Left lung (tissue), 10 donors: ENCODE measurements around the gene CCDC102A. TPM values are rescaled to one million over a fixed set of nuclear protein-coding genes. Genes with fewer than 3 reads are reported as not detected.
"Not testable (repeated sequence)": the region's sequence is repeated elsewhere in the genome, so short reads cannot be mapped to it uniquely, and the experiment has no call there.

Source experiments
- ATAC-seq: fragments of 200-7000 bp; cut with Tn5 transposase; one replicate; pipeline ENCODE4 v1.9.1; 2020; ENCODE audit warnings: moderate library complexity
- DNase-seq, 4 donors: peaks; one replicate each; pipeline ENCODE4 v3.0.0-alpha.2; 2013 to 2020
- H3K27ac ChIP-seq, 2 donors: fragments of 200-600 bp; sonication (generic) in 1 of 2; one replicate each; pipeline versions ENCODE4 v1.5.0 to v1.8.0; 2020 to 2021
- H3K27me3 ChIP-seq, 2 donors: fragments of 200-600 bp; sonication (generic) in 1 of 2; one replicate each; pipeline versions ENCODE4 v1.5.0 to v1.8.0; 2020 to 2021
- H3K36me3 ChIP-seq, 2 donors: fragments of 200-600 bp; sonication (generic) in 1 of 2; one replicate each; pipeline versions ENCODE4 v1.5.0 to v1.8.0; 2020 to 2021
- H3K4me1 ChIP-seq, 2 donors: fragments of 200-600 bp; one replicate each; pipeline ENCODE4 v1.8.0; 2021
- H3K4me3 ChIP-seq, 2 donors: fragments of 200-600 bp; sonication (generic) in 1 of 2; one replicate each; pipeline versions ENCODE4 v1.5.0 to v1.8.0; 2020 to 2021; ENCODE audit warnings: mild to moderate bottlenecking in 1 of 2
- H3K9me3 ChIP-seq, 2 donors: fragments of 200-600 bp; sonication (generic) in 1 of 2; one replicate each; pipeline versions ENCODE4 v1.5.0 to v1.8.0; 2020 to 2021
- CTCF ChIP-seq, 2 donors: fragments of 200-600 bp; sonication (generic) in 1 of 2; IDR thresholded peaks; one replicate each; pipeline versions ENCODE4 v1.5.0 to v1.8.0; 2021; ENCODE audit warnings: antibody characterized with exemption in 2 of 2
- intact Hi-C, 2 donors: fragments of 100-400 bp; cut with DNase I; formaldehyde crosslinking; loops; one replicate each; pipeline versions ENCODE4 v1.11.2 to v1.14.2; 2022
- polyA plus RNA-seq, 6 donors: library from polyadenylated mRNA; unstranded; fragments of 120-200 nt; gene quantifications; one replicate each; pipeline ENCODE4 v1.2.1, GENCODE V29; 2013; ENCODE audit not compliant: insufficient read length in 6 of 6
- total RNA-seq, 2 donors: library from RNA; stranded (reverse); fragmentation: NEBNext Ultra II Directional; extraction: Animal tissue kit (Norgen Biotek cat#: 25700); gene quantifications; one replicate each; pipeline ENCODE4 v1.2.1, GENCODE V29; 2021
- donor health status: DM: no; HTN: yes; CAD: no.
- donor health status: DM: no; HTN: no; CAD: no.

The CCDC102A gene
- total and polyA plus RNA-seq, 8 donors, result 5.2 to 18.4 (median 13.0) TPM

DNA sequence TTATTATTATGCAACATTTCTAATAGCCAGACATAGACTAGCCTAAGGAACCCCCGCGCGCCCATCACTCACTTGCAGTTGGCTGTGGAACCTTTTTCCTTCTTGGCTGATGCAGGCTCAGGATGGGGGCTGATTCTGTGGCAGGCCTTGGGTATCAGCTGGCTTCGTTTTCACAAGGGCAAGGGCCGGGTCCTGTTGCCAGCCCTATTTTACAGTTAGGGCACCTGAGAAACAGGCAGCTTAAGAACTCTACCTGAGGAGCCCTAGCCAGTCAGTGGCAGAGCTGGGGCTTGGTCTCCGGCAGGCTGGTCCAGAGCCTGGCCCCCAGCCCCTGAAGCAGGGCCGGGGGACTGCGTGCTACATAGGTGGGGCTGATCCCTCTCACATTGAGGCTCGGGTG, 34.7 kb upstream of the CCDC102A start:
- intact Hi-C loops, result loop anchor here in 1 of 2 donors (10.0 kb wide), 1 partner anchor 154 kb away; no protein-coding TSS in a partner anchor
- ATAC-seq, result no peak
- no peak overlapping the region for H3K4me3 ChIP-seq

GRCh38 chr16:57570301-57571070, 34.1 kb upstream of the CCDC102A start:
- Histone ChIP-seq H3K27ac (no peak overlapping the region), H3K4me1 (no peaks in the 10 kb centered on the region), H3K36me3 (no peaks in the 10 kb centered on the region), H3K4me3 (no peak overlapping the region), H3K27me3 (peaks cover 0 to 6% of the 10 kb centered on the region in 2 donors), H3K9me3 (no peaks in the 10 kb centered on the region)
- ATAC-seq, result no peak
- no peak for DNase-seq
- intact Hi-C loops, result loop anchor here in 1 of 2 donors (10.0 kb wide), 1 partner anchor 154 kb away; no protein-coding TSS in a partner anchor
- TF ChIP-seq CTCF (IDR thresholded peaks at IDR 0.05), result no peak

More for the DNA sequence above, 34.7 kb upstream of the CCDC102A start:
- TF ChIP-seq CTCF (IDR thresholded peaks at IDR 0.05), result no peak
- H3K4me1 ChIP-seq, result no peaks in the 10 kb centered on the region
- H3K27me3 ChIP-seq, result peaks cover 0 to under 1% of the 10 kb centered on the region in 2 donors
- no peaks in the 10 kb centered on the region for H3K36me3 ChIP-seq
- no peaks in the 10 kb centered on the region for H3K9me3 ChIP-seq
- H3K27ac ChIP-seq, result no peak overlapping the region
- no peak for DNase-seq

- DNase-seq (no peak), ATAC-seq (no peak)
- Histone ChIP-seq H3K9me3 (no peaks in the 10 kb centered on the region), H3K27me3 (peaks cover 0 to 7% of the 10 kb centered on the region in 2 donors), H3K4me3 (no peak overlapping the region), H3K27ac (no peak overlapping the region), H3K36me3 (no peaks in the 10 kb centered on the region), H3K4me1 (no peaks in the 10 kb centered on the region)
- intact Hi-C loops, result no loop called here
- no peak for TF ChIP-seq CTCF (IDR thresholded peaks at IDR 0.05)
Measured at GRCh38 chr16:57569306-57569946, 33.1 kb upstream of the CCDC102A start.

GRCh38 chr16:57568772-57569171, 32.4 kb upstream of the CCDC102A start:
- H3K4me3 ChIP-seq, ATAC-seq, H3K27ac ChIP-seq, DNase-seq, intact Hi-C loops, H3K4me1 ChIP-seq, H3K36me3 ChIP-seq, H3K9me3 ChIP-seq: not testable (repeated sequence)
- H3K27me3 ChIP-seq, result peaks cover 0 to 14% of the 10 kb centered on the region in 2 donors

GRCh38 chr16:57568173-57568678, 31.9 kb upstream of the CCDC102A start:
- no peak for ATAC-seq
- no peak for TF ChIP-seq CTCF (IDR thresholded peaks at IDR 0.05)
- Histone ChIP-seq H3K36me3 (no peaks in the 10 kb centered on the region), H3K9me3 (no peaks in the 10 kb centered on the region), H3K4me3 (no peak overlapping the region), H3K4me1 (no peaks in the 10 kb centered on the region), H3K27me3 (peaks cover 0 to 19% of the 10 kb centered on the region in 2 donors), H3K27ac (no peak overlapping the region)
- DNase-seq, result no peak
- intact Hi-C loops, result no loop called here
